Activated naive CD8-positive, alpha-beta T cell treated with anti-CD3 and anti-CD28 coated beads for 36 hours (primary cell): Measurements from ENCODE around the gene INS. TPM values are rescaled to one million over a fixed set of nuclear protein-coding genes. Genes with fewer than 3 reads are reported as not detected.

Experiments used
- DNase-seq: peaks from one replicate; pipeline ENCODE4 v3.0.0; 2021
- H3K27ac Mint-ChIP-seq: one replicate; pipeline ENCODE4 v1.8.0; 2022; ENCODE audit warnings: mild to moderate bottlenecking, moderate library complexity, mixed read lengths
- H3K27me3 Mint-ChIP-seq: one replicate; pipeline ENCODE4 v1.8.0; 2022; ENCODE audit warnings: mild to moderate bottlenecking, mixed read lengths
- H3K36me3 Mint-ChIP-seq: one replicate; pipeline ENCODE4 v1.8.0; 2021; ENCODE audit warnings: mild to moderate bottlenecking, mixed read lengths
- H3K4me1 Mint-ChIP-seq: one replicate; pipeline ENCODE4 v1.8.0; 2021; ENCODE audit warnings: mixed read lengths
- H3K4me3 Mint-ChIP-seq: one replicate; pipeline ENCODE4 v1.8.0; 2022; ENCODE audit warnings: mild to moderate bottlenecking, moderate library complexity, mixed read lengths
- H3K9me3 Mint-ChIP-seq: one replicate; pipeline ENCODE4 v1.8.0; 2022; ENCODE audit warnings: mixed read lengths
- total RNA-seq, 2 experiments: library from RNA; stranded (reverse); gene quantifications; one replicate each; pipeline ENCODE4 v1.2.3, GENCODE V29; 2021

Gene INS
- total RNA-seq, 2 experiments from 2014 or later: not detected

GRCh38 chr11:2166091-2166851 is 5.3 kb upstream of the INS start:
- Mint-ChIP-seq H3K27me3 (peaks cover 8% of the 10 kb centered on the region), H3K4me1 (no peaks in the 10 kb centered on the region), H3K27ac (no peak overlapping the region), H3K9me3 (no peaks in the 10 kb centered on the region), H3K4me3 (no peak overlapping the region), H3K36me3 (no peaks in the 10 kb centered on the region)
- DNase-seq: peak; percentile 62

GRCh38 chr11:2165571-2165970 is 4.6 kb upstream of the INS start:
- Mint-ChIP-seq H3K27me3 (peaks cover 8% of the 10 kb centered on the region), H3K4me1 (no peaks in the 10 kb centered on the region), H3K9me3 (no peaks in the 10 kb centered on the region), H3K4me3 (no peak overlapping the region), H3K27ac (no peak overlapping the region), H3K36me3 (no peaks in the 10 kb centered on the region)
- no peak for DNase-seq

- H3K27me3 Mint-ChIP-seq: peaks cover 8% of the 10 kb centered on the region
- H3K4me1 Mint-ChIP-seq: no peaks in the 10 kb centered on the region
- no peak for DNase-seq
- H3K36me3 Mint-ChIP-seq: no peaks in the 10 kb centered on the region
- H3K27ac Mint-ChIP-seq: no peak overlapping the region
- no peaks in the 10 kb centered on the region for H3K9me3 Mint-ChIP-seq
- no peak overlapping the region for H3K4me3 Mint-ChIP-seq
Measured at GRCh38 chr11:2164861-2165555, 4.0 kb upstream of the INS start.

- no peak for DNase-seq
- Mint-ChIP-seq H3K36me3 (no peaks in the 10 kb centered on the region), H3K4me3 (no peak overlapping the region), H3K27me3 (peaks cover 8% of the 10 kb centered on the region), H3K9me3 (no peaks in the 10 kb centered on the region), H3K4me1 (no peaks in the 10 kb centered on the region), H3K27ac (no peak overlapping the region)
Measured at GRCh38 chr11:2164081-2164480, 3.1 kb upstream of the INS start.

GRCh38 chr11:2163428-2163978 is 2.5 kb upstream of the INS start:
- H3K9me3 Mint-ChIP-seq: no peaks in the 10 kb centered on the region
- H3K4me3 Mint-ChIP-seq: no peak overlapping the region
- no peak for DNase-seq
- H3K27ac Mint-ChIP-seq: no peak overlapping the region
- H3K27me3 Mint-ChIP-seq: peaks cover 8% of the 10 kb centered on the region
- H3K36me3 Mint-ChIP-seq: no peaks in the 10 kb centered on the region
- no peaks in the 10 kb centered on the region for H3K4me1 Mint-ChIP-seq

GRCh38 chr11:2159536-2160413 is 1.2 kb downstream of the INS start:
- DNase-seq: no peak
- no peaks in the 10 kb centered on the region for H3K36me3 Mint-ChIP-seq
- H3K4me1 Mint-ChIP-seq: no peaks in the 10 kb centered on the region
- H3K27me3 Mint-ChIP-seq: peaks cover 4% of the 10 kb centered on the region
- no peaks in the 10 kb centered on the region for H3K9me3 Mint-ChIP-seq
- no peak overlapping the region for H3K27ac Mint-ChIP-seq
- no peak overlapping the region for H3K4me3 Mint-ChIP-seq

GRCh38 chr11:2158966-2159365 is 2.0 kb downstream of the INS start:
- Mint-ChIP-seq H3K4me1 (no peaks in the 10 kb centered on the region), H3K27ac (no peak overlapping the region), H3K4me3 (no peak overlapping the region), H3K27me3 (peaks cover 4% of the 10 kb centered on the region), H3K36me3 (no peaks in the 10 kb centered on the region), H3K9me3 (no peaks in the 10 kb centered on the region)
- DNase-seq: no peak

GRCh38 chr11:2158296-2158737 is 2.7 kb downstream of the INS start:
- no peak overlapping the region for H3K4me3 Mint-ChIP-seq
- H3K4me1 Mint-ChIP-seq: no peaks in the 10 kb centered on the region
- no peaks in the 10 kb centered on the region for H3K27me3 Mint-ChIP-seq

GRCh38 chr11:2157294-2158040 is 3.5 kb downstream of the INS start:
- Mint-ChIP-seq H3K36me3 (no peaks in the 10 kb centered on the region), H3K4me1 (no peaks in the 10 kb centered on the region), H3K27ac (no peak overlapping the region), H3K4me3 (no peak overlapping the region), H3K9me3 (no peaks in the 10 kb centered on the region), H3K27me3 (no peaks in the 10 kb centered on the region)
- no peak for DNase-seq

More at GRCh38 chr11:2158296-2158737, 2.7 kb downstream of the INS start:
- no peaks in the 10 kb centered on the region for H3K36me3 Mint-ChIP-seq
- no peaks in the 10 kb centered on the region for H3K9me3 Mint-ChIP-seq
- H3K27ac Mint-ChIP-seq: no peak overlapping the region
- no peak for DNase-seq

- Mint-ChIP-seq H3K27me3 (no peaks in the 10 kb centered on the region), H3K36me3 (no peaks in the 10 kb centered on the region), H3K4me3 (no peak overlapping the region), H3K9me3 (no peaks in the 10 kb centered on the region), H3K4me1 (peaks cover 5% of the 10 kb centered on the region), H3K27ac (no peak overlapping the region)
- peak; percentile 53 for DNase-seq
Measured at GRCh38 chr11:2156416-2157182, 4.4 kb downstream of the INS start.

- Mint-ChIP-seq H3K27me3 (peaks cover 10% of the 10 kb centered on the region), H3K27ac (no peak overlapping the region)
Measured at GRCh38 chr11:2155511-2155910, 5.5 kb downstream of the INS start.

GRCh38 chr11:2154889-2155288 is 6.1 kb downstream of the INS start:
- Mint-ChIP-seq H3K27ac (no peak overlapping the region), H3K36me3 (no peaks in the 10 kb centered on the region), H3K9me3 (no peaks in the 10 kb centered on the region), H3K4me1 (peaks cover 8% of the 10 kb centered on the region), H3K4me3 (no peak overlapping the region), H3K27me3 (peaks cover 16% of the 10 kb centered on the region)
- DNase-seq: no peak

More at GRCh38 chr11:2155511-2155910, 5.5 kb downstream of the INS start:
- peaks cover 8% of the 10 kb centered on the region for H3K4me1 Mint-ChIP-seq
- H3K4me3 Mint-ChIP-seq: no peak overlapping the region
- no peaks in the 10 kb centered on the region for H3K9me3 Mint-ChIP-seq
- H3K36me3 Mint-ChIP-seq: no peaks in the 10 kb centered on the region
- DNase-seq: no peak

GRCh38 chr11:2154195-2154585 is 6.8 kb downstream of the INS start:
- DNase-seq: no peak
- H3K36me3 Mint-ChIP-seq: no peaks in the 10 kb centered on the region
- peaks cover 11% of the 10 kb centered on the region for H3K4me1 Mint-ChIP-seq
- no peak overlapping the region for H3K4me3 Mint-ChIP-seq
- H3K27ac Mint-ChIP-seq: no peak overlapping the region
- H3K9me3 Mint-ChIP-seq: no peaks in the 10 kb centered on the region
- H3K27me3 Mint-ChIP-seq: peaks cover 21% of the 10 kb centered on the region
